ENCODE measurements around the gene CLEC11A.

- TF ChIP-seq CTCF (tag by site-specific recombination; IDR thresholded peaks at IDR 0.05) = no peak
- TF ChIP-seq ZNF274 (IDR thresholded peaks at IDR 0.05; ENCODE audit: low read length) = no peak
- no peak for TF ChIP-seq ZNF274 (tag by site-specific recombination; IDR thresholded peaks at IDR 0.05; ENCODE audit: borderline replicate concordance)
- no peak for TF ChIP-seq ZFP41 (tag by site-specific recombination; IDR thresholded peaks at IDR 0.05; ENCODE audit: borderline replicate concordance)
- TF ChIP-seq ZNF211 (tag by site-specific recombination; IDR thresholded peaks at IDR 0.05; ENCODE audit: low read depth) = no peak
- TF ChIP-seq PBX3 (CRISPR knock-in tag; IDR thresholded peaks at IDR 0.05) = no peak
- TF ChIP-seq ZNF138 (tag by site-specific recombination; IDR thresholded peaks at IDR 0.05; ENCODE audit: borderline replicate concordance) = no peak
- TF ChIP-seq ZNF311 (tag by site-specific recombination; IDR thresholded peaks at IDR 0.05; ENCODE audit: borderline replicate concordance) = no peak
These were observed 16.2 kb downstream of the CLEC11A start for GRCh38 chr19:50739132-50739913.
